Mesodermal cell (in vitro differentiated cells): ENCODE data around the gene SLC25A52.
"Not testable (repeated sequence)": the region's sequence is repeated elsewhere in the genome, so short reads cannot be mapped to it uniquely, and the experiment has no call there.

ENCODE experiments used
- H3K27ac ChIP-seq: 2 replicates; pipeline ENCODE4 v1.7.0; 2013; ENCODE audit warnings: mild to moderate bottlenecking, low read depth, low read length, moderate library complexity; ENCODE audit not compliant: severe bottlenecking
- H3K36me3 ChIP-seq: 2 replicates; pipeline ENCODE4 v1.7.1; 2013; ENCODE audit warnings: mild to moderate bottlenecking, low read length, moderate library complexity; ENCODE audit not compliant: control insufficient read depth, insufficient read depth
- H3K4me1 ChIP-seq: one replicate; pipeline ENCODE4 v1.7.1; 2013; ENCODE audit warnings: mild to moderate bottlenecking, low read length; ENCODE audit not compliant: insufficient read depth, control insufficient read depth, poor library complexity, severe bottlenecking
- H3K4me3 ChIP-seq: 2 replicates; pipeline ENCODE4 v1.7.0; 2013; ENCODE audit warnings: low read length, control low read depth, mild to moderate bottlenecking; ENCODE audit not compliant: insufficient read depth, poor library complexity, severe bottlenecking; ENCODE audit errors: extremely low read depth
- H3K9me3 ChIP-seq: 2 replicates; pipeline ENCODE4 v1.7.1; 2013; ENCODE audit warnings: mild to moderate bottlenecking, low read length, moderate library complexity; ENCODE audit not compliant: control insufficient read depth
- WGBS, 2 experiments: methylation state at CpG; one replicate each; pipeline ENCODE4 v1.1.5; 2013; ENCODE audit warnings: missing lambda C conversion rate in 2 of 2; ENCODE audit not compliant: insufficient coverage in 2 of 2; 5-methylcytosine and 5-hydroxymethylcytosine counted together

The SLC25A52 gene

GRCh38 chr18:31741097-31741735, 19.5 kb downstream of the SLC25A52 start:
- Histone ChIP-seq H3K4me1 (no peaks in the 10 kb centered on the region), H3K36me3 (no peaks in the 10 kb centered on the region), H3K27ac (no peak overlapping the region), H3K9me3 (peaks cover 17% of the 10 kb centered on the region), H3K4me3 (no peak overlapping the region)
- 13% methylated on average over 1 of the region's 4 CpGs; no CpG with 5 or more reads in 1 of the 2 experiments for WGBS, 2 experiments

- WGBS, 2 experiments, result 94% methylated on average over 8 to 9 of the region's 9 CpGs
- H3K36me3 ChIP-seq, result no peaks in the 10 kb centered on the region
These were observed 20.5 kb downstream of the SLC25A52 start for GRCh38 chr18:31740180-31740579.

GRCh38 chr18:31739651-31740050, 21.0 kb downstream of the SLC25A52 start:
- peaks cover 17% of the 10 kb centered on the region for H3K9me3 ChIP-seq
- no peaks in the 10 kb centered on the region for H3K36me3 ChIP-seq
- no peak overlapping the region for H3K4me3 ChIP-seq
- no peak overlapping the region for H3K27ac ChIP-seq
- no peaks in the 10 kb centered on the region for H3K4me1 ChIP-seq
- WGBS, 2 experiments, result 92% methylated on average over 2 of the region's 3 CpGs; no CpG with 5 or more reads in 1 of the 2 experiments

More at GRCh38 chr18:31740180-31740579, 20.5 kb downstream of the SLC25A52 start:
- Histone ChIP-seq H3K4me3 (no peak overlapping the region), H3K9me3 (peaks cover 17% of the 10 kb centered on the region), H3K27ac (no peak overlapping the region), H3K4me1 (no peaks in the 10 kb centered on the region)

DNA sequence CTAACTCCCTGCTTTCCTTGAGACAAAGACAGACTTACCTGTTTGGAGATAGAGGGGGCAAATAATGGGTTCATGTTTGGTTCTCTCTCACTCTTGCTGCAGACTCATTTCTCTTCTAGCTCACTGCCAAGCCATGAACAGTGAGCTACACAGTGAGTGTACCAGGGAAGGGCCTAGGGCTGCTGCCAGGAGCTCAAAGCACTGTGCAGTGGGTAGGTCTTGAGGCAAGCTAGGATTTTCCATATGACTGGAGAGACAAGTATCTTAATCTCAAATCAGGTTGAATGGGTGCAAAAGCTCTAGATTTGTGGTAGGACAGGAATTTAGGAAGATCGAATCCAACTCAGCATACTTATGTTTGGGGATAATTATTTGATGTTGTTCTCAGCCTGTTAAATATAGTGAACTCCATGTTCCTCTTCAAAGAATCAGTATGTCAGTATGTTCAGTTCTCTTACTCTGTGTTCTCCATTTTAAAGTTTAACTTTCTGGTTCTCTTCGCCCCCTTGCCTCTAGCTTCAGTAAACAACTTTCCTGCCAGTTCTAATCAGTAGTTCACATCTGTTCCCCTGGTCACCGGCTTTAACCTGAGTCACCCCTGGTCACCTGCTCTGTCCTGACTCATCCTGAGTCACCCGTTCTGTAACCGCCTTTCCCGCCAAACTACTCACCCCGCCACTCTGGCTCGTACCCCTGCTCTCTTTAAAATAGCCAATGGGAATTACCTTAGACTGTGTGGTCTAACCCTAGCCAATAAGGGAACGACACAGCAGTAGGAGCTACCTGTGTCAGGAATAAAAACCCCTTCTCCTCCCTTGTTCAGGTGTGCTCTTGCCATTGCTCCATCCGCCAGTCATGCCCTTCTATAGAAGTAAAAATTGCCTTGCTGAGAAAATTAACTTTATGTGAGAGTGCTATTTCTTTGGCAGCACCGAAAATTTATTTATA, 21.9 kb downstream of the SLC25A52 start:
- no peak overlapping the region for H3K27ac ChIP-seq
- H3K36me3 ChIP-seq, result no peaks in the 10 kb centered on the region
- H3K4me3 ChIP-seq, result no peak overlapping the region
- no peaks in the 10 kb centered on the region for H3K4me1 ChIP-seq
- peaks cover 17% of the 10 kb centered on the region for H3K9me3 ChIP-seq
- WGBS, 2 experiments, result 93 to 98% methylated on average over 6 to 8 of the region's 11 CpGs

DNA sequence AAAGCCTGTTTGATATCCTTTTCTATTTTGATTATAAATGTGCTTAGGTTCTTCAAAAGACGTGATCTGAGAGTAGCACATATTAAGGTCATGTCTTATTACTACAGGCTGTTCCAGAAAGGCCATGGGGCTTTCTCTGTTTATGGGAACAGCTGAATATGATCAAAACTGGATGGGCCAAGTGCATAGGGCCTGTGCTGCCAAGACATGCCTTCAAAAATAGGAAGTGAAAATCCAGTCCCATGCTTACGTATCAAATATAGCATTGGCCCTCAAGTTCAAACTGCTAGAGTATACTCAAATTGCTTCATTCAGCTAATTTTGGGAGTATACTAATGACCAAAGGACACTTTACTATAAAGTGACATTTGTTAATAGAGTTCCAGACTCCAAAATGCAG, 24.1 kb downstream of the SLC25A52 start:
- WGBS, 2 experiments, result 100% methylated on average over 1 of the region's 2 CpGs; no CpG with 5 or more reads in 1 of the 2 experiments
- H3K9me3 ChIP-seq, result peaks cover 14% of the 10 kb centered on the region
- H3K4me1 ChIP-seq, result no peaks in the 10 kb centered on the region
- no peak overlapping the region for H3K4me3 ChIP-seq
- no peak overlapping the region for H3K27ac ChIP-seq
- no peaks in the 10 kb centered on the region for H3K36me3 ChIP-seq

GRCh38 chr18:31731628-31732027, 29.1 kb downstream of the SLC25A52 start:
- H3K27ac ChIP-seq, result no peak overlapping the region
- H3K9me3 ChIP-seq, result no peaks in the 10 kb centered on the region
- H3K36me3 ChIP-seq, result no peaks in the 10 kb centered on the region
- no peak overlapping the region for H3K4me3 ChIP-seq
- WGBS, 2 experiments, result no CpG with 5 or more reads among the region's 3 CpGs
- no peaks in the 10 kb centered on the region for H3K4me1 ChIP-seq

GRCh38 chr18:31729196-31729595, 31.5 kb downstream of the SLC25A52 start:
- WGBS, 2 experiments, result 100% methylated on average over 1 of the region's 2 CpGs
- not testable (repeated sequence) for H3K36me3 ChIP-seq, H3K9me3 ChIP-seq, H3K4me1 ChIP-seq, H3K4me3 ChIP-seq, H3K27ac ChIP-seq

- H3K4me1 ChIP-seq, result no peaks in the 10 kb centered on the region
- no peak overlapping the region for H3K27ac ChIP-seq
- no peaks in the 10 kb centered on the region for H3K36me3 ChIP-seq
- H3K9me3 ChIP-seq, result peaks cover 4% of the 10 kb centered on the region
- H3K4me3 ChIP-seq, result no peak overlapping the region
- 97 to 98% methylated on average over 35 to 40 of the region's 43 CpGs for WGBS, 2 experiments
These were observed 36.5 kb downstream of the SLC25A52 start for GRCh38 chr18:31723990-31724711.

DNA sequence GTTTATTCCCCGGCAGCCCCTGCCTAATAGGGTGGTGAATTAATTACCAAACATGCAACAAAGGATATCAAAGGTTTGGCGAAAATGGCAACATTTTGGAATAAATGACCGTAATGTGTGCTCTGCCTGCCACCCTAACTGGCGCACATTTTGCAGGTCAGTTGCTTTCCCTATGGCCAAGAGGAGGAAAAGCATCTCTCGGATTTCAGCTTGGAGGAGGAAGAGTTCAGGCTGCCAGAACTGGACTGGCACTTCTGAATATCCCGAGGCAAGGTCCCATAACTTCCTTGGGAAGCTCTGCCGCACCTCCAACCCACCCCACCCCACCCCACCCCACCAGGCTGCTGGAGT, 37.1 kb downstream of the SLC25A52 start:
- no peaks in the 10 kb centered on the region for H3K36me3 ChIP-seq
- WGBS, 2 experiments, result 87 to 90% methylated on average over 4 of the region's 7 CpGs
- no peak overlapping the region for H3K4me3 ChIP-seq

DNA sequence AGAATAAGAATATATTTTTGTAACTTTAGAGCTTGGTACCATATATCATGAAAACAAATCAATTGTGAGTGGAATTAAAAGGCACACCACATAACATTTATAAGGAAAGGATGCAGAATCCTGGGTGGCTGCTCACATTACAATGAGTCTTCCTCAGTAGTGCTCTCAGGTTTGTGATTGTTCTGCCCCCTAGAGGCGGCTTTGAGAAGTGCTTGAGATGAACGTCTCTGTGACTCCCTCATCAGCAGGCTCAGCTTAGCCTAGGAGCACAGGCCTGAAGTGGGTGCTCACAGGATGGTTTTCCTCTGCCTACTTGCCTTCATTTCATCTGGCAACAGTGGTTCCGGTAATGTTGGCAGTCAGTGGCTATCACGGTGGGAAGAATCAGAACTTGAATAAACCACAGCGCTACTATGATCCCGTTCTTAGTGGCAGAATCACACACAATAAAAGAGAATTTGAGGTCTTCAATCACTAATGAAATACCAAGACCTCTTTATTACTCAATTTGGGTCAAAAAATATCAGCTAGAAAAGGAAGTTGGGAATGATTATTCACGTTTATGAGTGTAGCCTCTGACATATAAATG, 38.2 kb downstream of the SLC25A52 start:
- H3K27ac ChIP-seq, result no peak overlapping the region
- WGBS, 2 experiments, result 20 to 27% methylated on average over 2 to 3 of the region's 7 CpGs
- no peak overlapping the region for H3K4me3 ChIP-seq
- H3K4me1 ChIP-seq, result no peaks in the 10 kb centered on the region
- H3K36me3 ChIP-seq, result no peaks in the 10 kb centered on the region
- H3K9me3 ChIP-seq, result peaks cover 8% of the 10 kb centered on the region

More for the DNA sequence above, 37.1 kb downstream of the SLC25A52 start:
- no peaks in the 10 kb centered on the region for H3K4me1 ChIP-seq
- H3K9me3 ChIP-seq, result peaks cover 8% of the 10 kb centered on the region
- no peak overlapping the region for H3K27ac ChIP-seq
